HG03025 (cell line): ENCODE results near the gene ANKEF1.

Experiments used
- ATAC-seq: cut with Tn5 transposase; IDR thresholded peaks from one replicate; pipeline ENCODE4 v1.9.1; 2021; ENCODE audit warnings: mild to moderate bottlenecking, moderate library complexity; ENCODE audit not compliant: unreplicated experiment, low FRiP score

ANKEF1 gene

GRCh38 chr20:10034717-10035571, at the start of gene ANKEF1:
TSS of gene ANKEF1 (plus strand) at chr20:10034987. CDS start at chr20:10038302, 3,315 bp downstream.
- ATAC-seq = peak; percentile 79

DNA sequence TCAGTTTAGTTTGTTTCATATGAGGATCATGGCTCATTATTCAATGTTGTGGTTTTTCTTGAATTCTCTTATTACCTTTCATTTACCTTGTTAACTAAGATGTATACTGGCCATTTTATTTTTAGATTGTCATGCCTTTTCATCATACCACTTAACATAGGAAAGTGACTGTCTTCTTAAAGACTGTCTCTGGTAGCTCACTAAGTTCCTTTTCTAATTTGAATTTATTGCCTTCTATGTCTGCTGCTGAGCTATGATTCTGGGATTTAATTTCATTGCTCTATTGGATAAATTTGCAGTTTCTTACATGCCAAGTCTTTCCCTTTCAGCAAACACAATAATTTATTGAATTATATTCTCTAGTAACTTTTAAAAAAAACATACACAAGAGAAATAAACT, 49.5 kb upstream of the ANKEF1 start:
- ATAC-seq = no peak

DNA sequence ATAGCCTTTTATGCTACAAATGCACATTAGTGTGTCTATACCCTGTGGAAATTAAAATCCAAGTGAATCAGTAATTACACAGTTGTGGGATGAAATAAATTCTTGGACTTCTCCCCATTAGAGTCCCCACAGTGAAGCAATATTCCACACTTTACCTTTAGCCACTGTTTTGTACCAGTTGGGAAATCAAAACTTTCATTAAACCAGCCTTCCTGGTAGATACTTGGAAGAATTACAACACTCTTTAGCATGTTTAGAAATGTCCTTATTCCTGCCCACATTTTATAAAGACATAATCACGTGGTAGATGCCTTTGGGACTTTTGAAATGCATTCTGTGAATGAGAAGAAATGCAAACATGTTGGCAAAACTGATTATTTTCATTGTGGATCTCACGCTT, 49.0 kb upstream of the ANKEF1 start:
- ATAC-seq = no peak

DNA sequence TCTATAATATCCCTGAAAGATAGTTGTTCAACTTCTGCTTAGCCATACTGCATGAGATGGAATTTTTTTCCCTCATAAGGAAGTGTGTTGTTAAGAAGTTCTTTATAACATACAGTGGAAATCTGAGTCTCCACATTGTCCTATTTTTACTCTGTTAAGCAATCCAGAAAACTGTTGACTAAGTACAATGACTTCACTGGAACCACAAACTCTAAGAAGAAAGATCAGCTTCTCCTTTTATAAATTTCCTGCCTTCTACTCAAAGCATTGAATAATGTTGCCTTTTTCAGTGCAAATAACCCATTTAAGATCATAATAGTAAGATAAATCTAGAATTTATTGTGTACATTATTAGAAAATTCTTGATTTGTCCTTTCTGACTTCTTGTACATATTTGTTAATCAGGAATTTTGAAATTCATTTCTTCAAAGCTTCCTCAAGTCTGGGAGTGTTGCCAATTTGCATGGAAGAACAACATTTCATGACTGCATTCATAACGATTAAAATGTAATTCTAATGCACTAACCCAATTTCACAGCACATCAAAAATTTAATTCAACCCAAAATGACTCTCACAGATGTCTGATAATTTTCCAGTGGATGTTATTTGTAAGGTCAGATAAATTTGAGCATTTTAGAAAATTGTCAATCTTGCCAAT, 45.6 kb upstream of the ANKEF1 start:
- ATAC-seq = no peak

DNA sequence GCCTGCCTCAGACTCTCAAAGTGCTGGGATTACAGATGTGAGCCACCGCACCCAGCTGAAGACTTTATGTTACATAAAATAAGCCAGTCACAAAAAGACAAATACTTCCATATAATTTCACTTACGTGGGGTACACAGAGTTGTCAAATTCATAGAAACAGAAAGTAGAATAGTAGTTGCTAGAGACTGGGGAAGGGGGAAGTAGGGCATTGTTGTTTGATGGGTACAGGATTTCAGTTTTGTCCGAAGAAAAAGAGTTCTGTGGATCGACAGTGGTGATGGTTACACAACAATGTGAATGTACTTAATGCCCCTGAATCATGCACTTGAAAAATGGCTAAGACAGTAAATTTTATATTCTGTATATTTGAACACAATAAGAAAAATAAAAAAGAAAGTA, 41.6 kb upstream of the ANKEF1 start:
- no peak for ATAC-seq

DNA sequence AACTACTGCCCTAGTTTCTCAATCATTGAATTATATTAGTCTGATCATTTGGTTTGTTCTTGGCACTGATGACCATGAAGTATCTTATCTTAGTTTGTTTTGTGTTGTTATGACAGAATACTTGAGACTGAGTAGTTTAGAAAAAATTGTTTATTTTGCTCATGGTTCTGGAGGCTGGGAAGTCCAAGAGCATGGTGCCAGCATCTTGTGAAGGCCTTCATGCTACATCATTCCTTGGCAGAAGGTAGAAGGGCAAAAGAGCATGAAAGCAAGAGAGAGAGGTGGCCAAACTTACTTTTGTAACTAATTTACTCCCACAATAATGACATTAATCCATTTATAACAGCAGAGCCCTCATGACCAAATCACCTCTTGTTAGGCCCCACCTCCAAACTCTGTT, 40.1 kb upstream of the ANKEF1 start:
- no peak for ATAC-seq

- ATAC-seq = no peak
These were observed 39.1 kb upstream of the ANKEF1 start for GRCh38 chr20:9995510-9996272.

GRCh38 chr20:9996944-9997343, 37.8 kb upstream of the ANKEF1 start:
- ATAC-seq = no peak

DNA sequence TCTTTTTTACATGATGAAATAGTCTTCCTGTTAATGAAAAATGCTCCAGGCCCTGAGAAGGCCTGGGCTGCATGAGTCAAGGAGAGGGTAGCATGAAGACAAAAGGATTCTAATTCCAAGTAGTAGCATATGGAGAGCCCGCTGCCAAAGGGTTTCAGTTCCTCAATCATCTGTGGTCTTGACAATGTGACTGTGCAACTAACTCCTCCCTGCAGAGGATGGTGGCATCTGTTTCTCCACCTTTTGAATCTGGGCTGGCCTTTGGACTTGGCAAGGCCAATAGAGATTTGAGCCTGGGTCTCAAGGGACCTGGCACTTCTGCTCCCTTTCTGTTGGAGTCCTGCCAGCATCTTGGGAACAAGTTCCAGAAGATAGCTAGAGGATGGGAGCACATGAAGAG, 35.1 kb upstream of the ANKEF1 start:
- ATAC-seq = no peak

DNA sequence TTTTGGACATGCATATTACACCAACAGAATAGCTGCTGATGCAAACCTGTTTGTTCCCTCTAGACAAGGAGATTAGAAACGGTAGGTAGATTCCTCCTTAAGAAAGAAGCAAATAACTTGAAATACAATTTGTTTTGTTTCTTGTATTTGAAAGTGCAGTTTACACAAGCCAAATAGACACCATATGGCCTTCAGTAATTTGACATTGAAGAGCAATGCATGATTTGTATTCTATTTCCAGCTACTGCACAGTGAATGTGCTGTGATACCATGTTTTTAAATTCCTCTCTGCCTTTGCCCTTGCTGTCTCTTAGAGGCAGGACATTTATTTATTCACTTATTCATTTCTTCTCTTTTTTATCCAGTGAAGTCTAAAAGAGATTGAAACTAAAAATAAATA, 31.9 kb upstream of the ANKEF1 start:
- ATAC-seq = no peak

GRCh38 chr20:10004900-10005299, 29.9 kb upstream of the ANKEF1 start:
- ATAC-seq = no peak

DNA sequence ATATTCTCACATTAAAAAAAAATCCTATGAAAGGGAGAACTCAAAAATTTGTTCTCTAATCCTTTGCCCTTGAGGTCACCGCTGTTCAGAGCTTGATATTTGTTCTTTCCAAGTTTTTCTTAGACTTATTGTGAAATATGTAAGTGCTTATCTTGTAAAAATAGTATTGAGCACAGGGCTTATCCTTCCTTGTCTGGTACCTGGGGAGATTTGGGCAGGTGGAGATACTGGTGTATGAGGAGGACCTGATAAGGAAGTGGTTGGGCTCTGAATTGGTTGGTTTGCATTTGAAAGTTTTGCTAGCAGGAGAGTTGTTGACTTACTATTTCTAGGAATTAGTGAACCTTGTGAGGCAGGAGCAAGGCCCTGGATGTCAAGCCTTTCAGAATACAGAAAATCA, 28.9 kb upstream of the ANKEF1 start:
- ATAC-seq = no peak

GRCh38 chr20:10006447-10007090, 28.2 kb upstream of the ANKEF1 start:
- ATAC-seq = no peak

DNA sequence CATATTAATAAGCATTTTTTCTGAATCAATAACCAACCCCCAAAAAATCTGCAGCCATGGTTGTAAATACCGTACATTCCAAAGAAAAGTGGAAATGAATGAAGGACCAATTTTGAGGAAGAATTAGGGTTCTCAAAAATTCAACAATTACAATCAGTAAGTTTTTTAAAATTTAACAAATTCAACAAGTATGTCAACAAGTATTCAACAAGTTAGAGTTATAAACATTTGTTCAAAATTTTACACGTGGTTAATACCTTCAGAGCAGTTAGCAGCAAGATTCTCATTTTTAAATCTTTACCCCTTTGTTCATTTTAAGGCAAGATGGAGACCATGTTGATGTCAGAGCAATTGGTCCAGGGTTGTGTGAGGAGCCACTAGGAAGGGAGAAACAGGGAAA, 27.6 kb upstream of the ANKEF1 start:
- no peak for ATAC-seq

GRCh38 chr20:10007747-10008146, 27.0 kb upstream of the ANKEF1 start:
- ATAC-seq = no peak

DNA sequence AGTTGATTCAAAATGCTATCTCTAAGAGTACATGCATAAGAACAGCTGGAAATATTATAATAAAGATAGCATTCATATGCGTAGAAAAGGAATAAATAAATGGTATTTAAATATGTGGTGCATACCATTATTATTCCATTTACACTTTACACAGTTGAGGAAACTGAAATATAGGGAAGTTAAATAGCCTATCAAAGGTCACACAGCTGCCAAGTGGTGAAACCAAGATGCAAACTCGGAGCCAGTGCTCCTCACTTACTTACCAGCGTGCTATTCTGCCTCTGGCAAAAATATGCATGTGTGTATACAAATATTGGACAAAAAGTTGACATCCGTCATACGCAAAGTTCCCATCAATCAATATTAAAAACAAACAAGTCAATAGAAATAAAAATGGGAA, 22.3 kb upstream of the ANKEF1 start:
- no peak for ATAC-seq

DNA sequence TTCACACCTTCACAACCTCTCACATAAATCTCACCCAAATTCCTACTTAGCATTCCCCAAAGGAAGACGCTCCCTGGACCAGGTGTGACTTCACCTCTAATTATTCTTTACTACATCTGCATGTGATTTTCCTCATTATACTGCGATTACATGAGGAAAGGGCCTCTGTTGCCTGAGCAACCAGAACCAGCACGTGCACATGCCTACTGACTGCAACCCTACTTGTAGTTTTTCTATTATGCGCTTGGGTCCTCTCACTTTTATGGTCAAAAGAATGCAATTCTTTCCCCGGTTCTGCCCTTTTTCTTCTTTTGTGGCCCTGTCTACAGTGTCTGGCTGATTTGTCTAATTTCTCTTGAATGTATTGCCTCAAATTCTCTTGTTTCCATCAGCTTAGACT, 20.4 kb upstream of the ANKEF1 start:
- no peak for ATAC-seq

DNA sequence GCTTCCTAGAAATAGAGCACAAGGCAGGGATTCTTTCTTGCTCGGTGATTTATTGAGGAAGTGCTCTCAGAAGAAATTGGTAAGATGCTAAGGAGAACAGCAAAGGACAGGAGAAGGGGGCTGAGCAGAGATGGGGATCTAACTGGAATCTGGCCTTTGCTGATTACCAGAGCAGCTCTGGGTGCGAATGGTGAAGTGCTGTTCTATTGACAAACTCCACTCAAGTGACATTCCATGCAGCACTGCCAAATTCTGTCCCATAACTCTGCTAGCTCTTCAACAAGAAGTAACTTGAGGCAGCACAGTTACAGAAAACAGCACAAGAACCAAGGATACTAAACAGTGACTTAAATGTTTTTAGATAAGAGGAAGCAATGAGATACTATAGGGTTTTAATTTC, 13.8 kb upstream of the ANKEF1 start:
- no peak for ATAC-seq

- ATAC-seq = no peak
These were observed 12.2 kb upstream of the ANKEF1 start for GRCh38 chr20:10022625-10023024.

DNA sequence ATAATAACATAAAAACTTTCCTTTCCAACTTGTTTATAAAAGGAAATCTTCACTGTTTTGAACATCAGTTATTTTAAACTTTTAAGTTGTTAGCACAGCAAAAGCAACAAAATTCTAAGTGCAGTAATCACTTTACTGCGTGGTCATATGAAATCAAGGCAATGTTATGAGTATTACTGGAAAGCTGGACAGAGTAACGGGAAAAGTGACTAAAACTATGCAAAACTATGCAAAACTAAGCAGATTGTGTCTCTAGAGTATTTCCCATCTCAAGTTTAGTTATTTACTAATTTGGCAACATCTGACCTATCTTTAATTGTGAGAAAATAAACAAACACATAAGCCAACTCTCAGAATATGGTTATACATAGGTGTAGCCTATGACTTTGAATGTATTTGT, 10.9 kb upstream of the ANKEF1 start:
- ATAC-seq = no peak
